NCI-H2196 (cell line): ENCODE measurements around the gene CCDC110.
A peak's percentile ranks its signal among the peaks of the same experiment; 100 is the strongest.
"Not testable (repeated sequence)": the region's sequence is repeated elsewhere in the genome, so short reads cannot be mapped to it uniquely, and the experiment has no call there.

Experiments used
- DNase-seq: peaks from one replicate; lab custom pipeline; 2025; ENCODE audit not compliant: unreplicated experiment; lab: John Stamatoyannopoulos, UW

CCDC110 gene

GRCh38 chr4:185471235-185472102, at the start of gene CCDC110:
Gene CCDC110, minus strand, starts transcription at chr4:185471733. Its CDS starts 50 bp downstream, at chr4:185471683.
- peak; percentile 77 for DNase-seq

GRCh38 chr4:185520119-185520518, 48.6 kb upstream of the CCDC110 start:
- no peak for DNase-seq

- no peak for DNase-seq
Observed at GRCh38 chr4:185518494-185518893, 47.0 kb upstream of the CCDC110 start.

DNA sequence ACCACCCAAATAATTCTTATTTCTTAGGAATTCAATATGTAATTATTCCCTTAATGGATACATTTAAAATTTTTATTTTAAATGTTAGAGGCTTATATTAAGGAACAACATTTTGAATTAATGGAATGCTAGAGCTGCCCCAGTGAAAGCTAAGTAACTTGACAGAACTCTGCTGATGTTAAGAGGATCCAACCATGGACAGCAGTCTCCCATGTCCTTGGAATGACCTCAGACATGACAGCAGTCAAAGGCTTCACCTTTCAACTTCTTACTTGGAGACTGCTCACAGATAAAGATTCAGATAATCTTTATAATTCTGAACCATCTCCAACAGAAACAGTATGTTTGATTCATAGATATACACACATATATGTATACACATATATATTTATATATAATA, 46.5 kb upstream of the CCDC110 start:
- no peak for DNase-seq

DNA sequence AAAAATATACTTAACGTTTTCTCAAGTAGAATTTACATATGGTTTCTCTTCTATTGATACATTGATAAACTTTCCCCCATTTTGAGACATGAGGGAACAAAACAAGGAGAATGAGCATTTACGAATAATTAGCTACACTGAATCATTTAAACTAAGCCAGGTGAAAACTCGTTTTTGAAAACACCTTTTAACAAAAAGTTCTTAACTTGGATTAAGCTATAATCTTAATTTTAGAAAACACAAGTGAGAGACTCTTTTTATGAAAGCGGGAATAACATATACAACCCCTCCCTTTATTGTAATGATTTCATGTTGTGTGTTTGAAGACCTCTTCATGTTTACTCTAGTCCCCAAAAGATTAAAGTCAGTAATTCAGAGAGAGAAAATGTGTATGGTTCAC, 43.7 kb upstream of the CCDC110 start:
- no peak for DNase-seq

DNA sequence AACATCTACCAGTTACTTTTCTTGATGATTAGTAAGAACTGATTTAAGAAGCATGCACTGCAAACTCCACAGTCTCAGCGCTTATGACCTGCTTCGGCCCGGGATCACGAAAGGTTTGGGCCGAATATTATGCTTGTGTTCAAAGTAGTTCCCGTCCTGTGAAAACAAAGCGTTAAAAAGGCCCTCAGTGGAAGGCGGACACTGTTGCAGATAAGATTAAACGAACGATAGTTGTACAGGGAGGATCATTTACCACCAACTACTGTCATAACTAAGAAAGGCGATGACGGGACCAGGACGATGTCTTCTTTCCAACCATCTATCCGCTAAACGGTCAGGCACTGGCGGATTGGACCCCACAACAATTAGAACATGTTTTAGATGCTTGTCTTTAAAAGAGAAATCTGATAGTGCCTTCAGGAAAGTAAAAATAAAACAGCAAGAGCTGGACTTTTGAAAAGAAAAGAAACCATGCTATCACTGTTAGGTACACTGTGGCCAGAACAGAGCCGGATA, 42.7 kb upstream of the CCDC110 start:
- no peak for DNase-seq

GRCh38 chr4:185513489-185514181, 42.1 kb upstream of the CCDC110 start:
- no peak for DNase-seq

DNA sequence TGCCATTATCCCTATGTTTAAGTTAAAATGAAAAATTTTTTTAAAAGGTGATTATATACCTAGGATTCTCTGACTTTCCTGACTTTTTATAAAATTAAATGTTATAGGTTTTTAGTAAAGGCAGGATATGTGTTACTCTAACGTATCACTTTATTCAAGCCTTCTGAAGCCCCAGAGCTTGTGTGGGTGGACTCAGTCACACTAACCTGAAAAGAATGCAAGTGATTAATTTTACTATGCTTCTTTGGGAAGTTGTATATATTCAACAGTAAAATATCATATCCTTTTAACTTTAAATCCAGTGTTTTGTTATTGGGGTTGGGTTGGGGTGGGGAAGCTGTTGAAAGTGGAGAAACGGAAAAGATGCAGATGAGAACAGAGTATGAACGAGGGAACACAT, 41.0 kb upstream of the CCDC110 start:
- DNase-seq = no peak

- not testable (repeated sequence) for DNase-seq
Observed at GRCh38 chr4:185511243-185511642, 39.7 kb upstream of the CCDC110 start.

DNA sequence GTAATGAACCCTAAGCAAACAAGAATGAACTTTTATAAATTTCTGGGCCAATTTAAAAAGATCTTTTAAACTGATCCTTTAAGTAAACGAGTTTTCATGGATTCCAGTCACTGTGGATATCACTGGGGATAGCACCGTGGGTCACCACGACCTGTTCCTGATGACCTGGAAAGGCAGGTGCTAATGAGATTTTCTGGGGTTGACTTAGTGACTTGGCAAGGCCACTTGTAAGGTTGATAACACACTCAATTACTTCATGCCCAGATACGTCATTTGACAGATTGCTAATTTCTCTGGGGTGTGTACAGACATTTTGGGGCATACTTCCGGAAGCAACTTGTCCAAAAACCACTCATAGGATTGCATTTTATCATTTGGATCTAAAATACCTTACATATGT, 39.3 kb upstream of the CCDC110 start:
- no peak for DNase-seq

DNA sequence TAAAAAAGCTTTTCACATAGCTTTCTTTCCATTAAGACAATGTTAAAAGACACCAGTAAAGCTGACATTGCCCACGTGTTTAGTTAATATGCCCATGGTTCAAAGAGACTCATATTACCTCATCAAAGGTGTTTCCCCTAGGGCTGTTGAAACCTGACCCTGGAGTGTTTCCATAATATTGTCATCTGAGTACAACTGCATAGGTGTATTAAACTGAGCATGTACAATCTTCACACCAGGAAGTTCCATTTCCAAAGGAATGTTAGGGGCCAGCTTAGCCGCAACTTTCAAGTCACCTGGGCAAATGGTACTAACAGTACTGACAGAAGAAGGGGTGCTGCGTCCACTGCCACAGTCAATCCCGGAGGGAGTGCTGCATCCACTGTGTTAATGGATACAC, 36.6 kb upstream of the CCDC110 start:
- DNase-seq = no peak

DNA sequence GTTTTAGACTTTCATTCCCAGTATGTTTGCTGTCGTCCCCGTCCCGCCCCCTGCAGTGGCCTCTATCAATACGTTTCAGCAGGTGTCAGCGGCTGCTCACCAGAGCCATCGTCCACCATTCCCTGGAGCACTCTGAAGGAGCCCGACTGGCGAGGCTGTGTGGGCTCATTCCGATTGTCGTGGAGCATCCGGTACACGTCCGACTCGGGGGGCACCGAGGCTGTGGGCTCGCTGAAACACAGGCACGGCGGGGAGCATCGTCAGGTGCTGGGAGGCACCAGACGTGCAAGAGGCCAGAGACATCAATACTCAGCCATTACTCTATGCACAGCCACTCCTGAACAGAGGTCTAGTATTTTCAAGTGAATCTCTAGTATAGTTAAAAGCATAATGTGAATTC, 34.9 kb upstream of the CCDC110 start:
- DNase-seq = no peak

- no peak for DNase-seq
Observed at GRCh38 chr4:185504098-185505047, 32.8 kb upstream of the CCDC110 start.

DNA sequence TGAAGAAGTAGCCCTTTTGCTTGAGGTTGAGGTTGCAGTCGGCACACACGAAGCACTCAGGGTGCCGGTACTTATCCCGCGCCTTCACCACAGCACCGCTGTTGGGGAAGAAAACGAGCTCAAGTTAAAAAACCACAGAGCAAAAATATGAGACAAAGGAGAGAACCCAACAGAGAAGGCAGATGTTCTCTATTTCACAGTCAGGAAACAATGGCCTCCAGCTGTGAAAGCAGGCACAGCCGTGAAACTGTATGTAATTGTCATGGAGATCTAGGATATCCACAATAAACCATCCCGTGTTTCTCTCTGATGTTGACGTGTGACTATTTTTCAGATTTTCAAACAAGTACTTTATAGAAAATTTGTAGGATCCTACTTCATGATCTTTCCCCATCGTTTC, 30.9 kb upstream of the CCDC110 start:
- no peak for DNase-seq

DNA sequence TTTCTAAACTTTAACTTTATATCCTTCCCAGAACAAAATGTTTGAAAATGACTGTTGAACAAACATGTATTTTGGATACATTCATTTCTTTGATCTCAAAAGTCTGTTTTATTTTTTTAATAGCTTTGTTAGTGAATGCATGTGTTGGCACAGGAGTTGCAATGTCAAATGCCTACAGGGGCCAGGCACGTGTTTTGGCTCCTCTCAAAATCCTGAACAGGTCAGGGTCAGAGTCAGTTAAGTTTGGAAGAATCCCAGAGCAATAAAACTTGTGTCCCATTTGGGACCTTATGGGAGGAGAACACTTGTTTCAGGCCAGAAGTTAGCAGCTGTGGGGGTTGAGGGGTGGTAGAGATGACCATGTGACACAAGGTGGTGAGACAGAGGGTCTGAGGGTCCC, 29.0 kb upstream of the CCDC110 start:
- DNase-seq = no peak

- no peak for DNase-seq
Observed at GRCh38 chr4:185500035-185500434, 28.5 kb upstream of the CCDC110 start.

DNA sequence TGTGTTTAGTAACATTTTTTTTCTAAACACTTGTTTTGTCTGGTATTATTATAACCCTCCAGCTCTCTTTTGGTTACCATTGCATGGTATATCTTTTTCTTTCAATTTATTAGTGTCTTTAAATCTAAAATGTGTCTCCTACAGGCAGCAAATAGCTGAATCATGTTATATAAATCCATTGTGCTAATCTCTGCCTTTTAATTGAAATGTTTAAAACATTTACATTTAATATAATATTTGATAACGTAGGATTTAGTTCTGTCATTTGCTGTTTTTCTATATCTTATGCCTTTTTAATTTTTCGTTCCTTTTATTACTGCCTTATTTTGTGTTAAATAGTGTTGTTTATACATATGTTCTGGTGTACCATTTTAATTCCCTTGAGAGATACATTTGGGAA, 17.1 kb upstream of the CCDC110 start:
- no peak for DNase-seq

- no peak for DNase-seq
Observed at GRCh38 chr4:185481401-185481800, 9.9 kb upstream of the CCDC110 start.

- no peak for DNase-seq
Observed at GRCh38 chr4:185480016-185480732, 8.6 kb upstream of the CCDC110 start.

GRCh38 chr4:185479507-185479971, 8.0 kb upstream of the CCDC110 start:
- DNase-seq = no peak
